Lung (tissue), 12 donors: ENCODE results near the gene SOBP. TPM values are rescaled to one million over a fixed set of nuclear protein-coding genes. Genes with fewer than 3 reads are reported as not detected.

Source experiments
- ATAC-seq: fragments of 200-7000 bp; cut with Tn5 transposase; one replicate; pipeline ENCODE4 v1.9.1; 2020; ENCODE audit warnings: moderate number of reproducible peaks; ENCODE audit not compliant: insufficient read depth, low FRiP score
- DNase-seq, 3 donors: peaks; one replicate each; pipeline ENCODE4 v3.0.0-alpha.2; 2013 to 2017
- H3K27ac ChIP-seq, 2 donors: one replicate each; pipeline ENCODE4 v1.5.1; 2013; ENCODE audit warnings: mild to moderate bottlenecking in 2 of 2, moderate library complexity in 2 of 2, control low read depth in 1 of 2, inconsistent platforms in 1 of 2, low read depth in 1 of 2, low read length in 1 of 2
- H3K27me3 ChIP-seq, 3 donors: one replicate each; pipeline ENCODE4 v1.5.1; 2013; ENCODE audit warnings: low read length in 2 of 3; ENCODE audit not compliant: control insufficient read depth in 3 of 3, insufficient read depth in 3 of 3
- H3K36me3 ChIP-seq, 4 donors: one replicate each; pipeline ENCODE4 v1.5.1; 2013; ENCODE audit warnings: low read length in 4 of 4, mild to moderate bottlenecking in 1 of 4, moderate library complexity in 1 of 4; ENCODE audit not compliant: control insufficient read depth in 4 of 4, insufficient read depth in 4 of 4
- H3K4me1 ChIP-seq, 5 donors: one replicate each; pipeline ENCODE4 v1.5.1; 2013; ENCODE audit warnings: low read length in 5 of 5, mild to moderate bottlenecking in 2 of 5, moderate library complexity in 1 of 5; ENCODE audit not compliant: control insufficient read depth in 5 of 5, insufficient read depth in 5 of 5
- H3K4me3 ChIP-seq: one replicate; pipeline ENCODE4 v1.5.1; 2013; ENCODE audit warnings: mild to moderate bottlenecking, control low read depth, moderate library complexity
- H3K9ac ChIP-seq, 2 donors: one replicate each; pipeline ENCODE4 v1.5.1; 2013; ENCODE audit warnings: low read length in 2 of 2, control low read depth in 1 of 2; ENCODE audit not compliant: insufficient read depth in 1 of 2
- H3K9me3 ChIP-seq, 4 donors: one replicate each; pipeline ENCODE4 v1.5.1; 2013; ENCODE audit warnings: low read length in 3 of 4, mild to moderate bottlenecking in 1 of 4, moderate library complexity in 1 of 4; ENCODE audit not compliant: control insufficient read depth in 4 of 4, insufficient read depth in 3 of 4
- CTCF ChIP-seq: IDR thresholded peaks from 2 replicates; pipeline ENCODE4 v1.5.1; 2012; ENCODE audit warnings: mild to moderate bottlenecking; ENCODE audit errors: control extremely low read depth, extremely low read depth
- WGBS, 2 donors: extraction: QIAGEN DNeasy Blood & Tissue Kit; methylation state at CpG; one replicate each; pipeline ENCODE4 v1.1.7; 2013; 5-methylcytosine and 5-hydroxymethylcytosine counted together
- polyA plus RNA-seq, 2 donors: library from polyadenylated mRNA; stranded (reverse); fragments of 200-250 nt; gene quantifications; one replicate each; pipeline ENCODE4 v1.2.1, GENCODE V29; 2013
- total RNA-seq, 2 donors: library from RNA; depleted of rRNA in 1 of 2; stranded (reverse); fragments of >200 nt in 1 of 2; gene quantifications; one replicate each; pipeline ENCODE4 v1.2.1, GENCODE V29; 2014 to 2021
- donor health status: control.
- donor health status: control.
- donor health status: Bipolar disorder and iron deficiency.
- donor health status: healthy.
- donor health status: DM: yes; HTN: yes; CAD: no.

Gene SOBP
- total and polyA plus RNA-seq, 4 donors: 1.6 to 14.5 (median 5.8) TPM

DNA sequence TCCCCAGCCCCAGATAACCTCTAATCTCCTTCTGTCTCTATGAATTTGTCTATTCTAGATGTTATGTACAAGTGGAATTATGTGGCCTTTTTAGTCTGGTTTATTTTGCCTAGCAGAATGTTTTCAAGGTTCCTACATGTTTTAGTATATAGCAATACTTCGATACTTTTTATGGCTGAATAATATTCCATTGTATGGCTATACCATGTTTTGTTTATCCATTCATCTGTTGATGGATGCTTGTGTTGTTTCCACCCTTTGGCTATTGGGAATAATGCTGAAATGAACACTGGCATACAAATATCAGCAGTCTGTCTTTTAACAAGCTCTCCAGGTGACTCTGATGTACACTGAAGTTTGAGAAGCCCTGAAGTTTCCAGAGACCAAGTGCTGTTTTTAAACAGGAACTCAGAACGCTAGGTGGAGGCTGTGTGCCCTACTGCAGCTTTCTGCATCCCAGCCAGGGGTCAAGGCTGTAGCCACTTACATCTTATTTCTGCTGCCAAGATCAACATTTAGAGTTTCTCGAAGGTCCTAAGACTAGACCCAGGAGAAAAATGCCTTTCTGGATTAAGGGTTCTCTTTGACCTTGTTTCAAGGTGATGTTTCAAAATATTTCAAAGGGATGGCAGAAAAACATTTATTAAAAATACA lies 123.0 kb downstream of the SOBP start:
- no peak overlapping the region for H3K4me3 ChIP-seq
- H3K27ac ChIP-seq: no peak overlapping the region
- WGBS, 2 donors: 69 to 76% methylated on average over 3 of the region's 3 CpGs
- no peak for DNase-seq
- peaks cover 0 to 14% (median 0%) of the 10 kb centered on the region in 5 donors for H3K4me1 ChIP-seq
- no peaks in the 10 kb centered on the region for H3K27me3 ChIP-seq
- TF ChIP-seq CTCF: no peak
- ATAC-seq: no peak
- H3K9me3 ChIP-seq: peaks cover 0 to 2% (median 0%) of the 10 kb centered on the region in 4 donors
- no peaks in the 10 kb centered on the region for H3K36me3 ChIP-seq
- H3K9ac ChIP-seq: no peak overlapping the region

DNA sequence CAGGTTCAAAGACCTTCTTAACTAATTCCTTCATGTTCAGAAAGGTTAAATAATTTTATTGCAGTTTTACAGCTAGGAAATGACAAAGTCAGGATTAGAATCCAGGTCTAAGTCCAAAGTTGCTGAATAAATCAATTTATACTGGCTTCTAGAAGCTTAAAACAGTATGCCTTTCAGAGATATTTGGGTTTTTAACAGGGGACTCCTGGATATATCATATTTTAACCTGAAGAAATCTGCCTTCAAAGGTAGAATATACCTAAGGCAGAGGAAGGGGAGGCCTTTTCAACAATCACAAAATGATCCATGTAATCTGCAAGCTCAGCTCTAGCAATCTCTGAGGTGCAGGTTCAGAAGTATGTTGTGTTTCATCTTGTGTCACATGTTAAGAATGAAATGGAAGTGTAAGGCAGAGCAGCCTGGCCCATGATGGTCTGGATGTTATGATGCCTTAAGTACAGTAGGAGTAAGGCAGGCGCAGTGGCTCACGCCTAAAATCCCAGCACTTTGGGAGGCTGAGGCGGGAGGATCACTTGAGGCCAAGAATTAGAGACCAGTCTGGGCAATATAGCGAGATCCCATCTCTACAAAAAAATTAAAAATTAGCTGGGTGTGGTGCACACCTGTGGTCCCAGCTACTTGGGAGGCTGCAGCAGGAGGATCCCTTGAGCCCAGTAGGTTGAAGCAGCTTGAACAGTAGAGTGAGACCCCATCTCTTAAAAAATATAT lies 123.9 kb downstream of the SOBP start:
- no peaks in the 10 kb centered on the region for H3K36me3 ChIP-seq
- TF ChIP-seq CTCF: no peak
- DNase-seq (no peak), ATAC-seq (no peak)
- H3K4me3 ChIP-seq: no peak overlapping the region
- H3K27me3 ChIP-seq: no peaks in the 10 kb centered on the region
- H3K4me1 ChIP-seq: peaks cover 0 to 16% (median 0%) of the 10 kb centered on the region in 5 donors
- 98 to 100% methylated on average over 4 of the region's 4 CpGs for WGBS, 2 donors
- H3K9me3 ChIP-seq: peaks cover 0 to 2% (median 0%) of the 10 kb centered on the region in 4 donors
- H3K27ac ChIP-seq: no peak overlapping the region
- H3K9ac ChIP-seq: no peak overlapping the region

- Histone ChIP-seq H3K4me1 (peaks cover 0 to 16% (median 0%) of the 10 kb centered on the region in 5 donors), H3K9me3 (peaks cover 0 to 2% (median 0%) of the 10 kb centered on the region in 4 donors), H3K9ac (no peak overlapping the region), H3K27me3 (no peaks in the 10 kb centered on the region), H3K4me3 (no peak overlapping the region), H3K36me3 (no peaks in the 10 kb centered on the region), H3K27ac (no peak overlapping the region)
- TF ChIP-seq CTCF: no peak
- WGBS, 2 donors: 94% methylated on average over 5 of the region's 5 CpGs
- DNase-seq (no peak), ATAC-seq (no peak)
Observed at GRCh38 chr6:107614828-107615227, 124.9 kb downstream of the SOBP start.
